Hematopoietic multipotent progenitor cell treated with erythropoietin and hydrocortisone succinate and interleukin-3 and kit ligand, for 6 days (in vitro differentiated cells): ENCODE data around the gene MCEMP1.

Experiments used
- DNase-seq: peaks from one replicate; pipeline ENCODE4 v3.0.0-alpha.2; 2015

Gene MCEMP1

GRCh38 chr19:7643629-7644549 is 33.0 kb upstream of the MCEMP1 start:
- DNase-seq: peak; percentile 77

- DNase-seq: no peak
These were observed 32.4 kb upstream of the MCEMP1 start for GRCh38 chr19:7644550-7644877.

GRCh38 chr19:7645163-7645562 is 31.7 kb upstream of the MCEMP1 start:
- no peak for DNase-seq

- DNase-seq: no peak
These were observed 31.0 kb upstream of the MCEMP1 start for GRCh38 chr19:7645656-7646425.

- no peak for DNase-seq
These were observed 30.5 kb upstream of the MCEMP1 start for GRCh38 chr19:7646426-7646700.

GRCh38 chr19:7647156-7647555 is 29.7 kb upstream of the MCEMP1 start:
- no peak for DNase-seq

- peak; percentile 56 for DNase-seq
These were observed 28.4 kb upstream of the MCEMP1 start for GRCh38 chr19:7648265-7649014.

- DNase-seq: no peak
These were observed 26.7 kb upstream of the MCEMP1 start for GRCh38 chr19:7650148-7650547.

- DNase-seq: peak; percentile 91
These were observed 24.7 kb upstream of the MCEMP1 start for GRCh38 chr19:7652061-7652641.

GRCh38 chr19:7654401-7654800 is 22.5 kb upstream of the MCEMP1 start:
- DNase-seq: no peak

GRCh38 chr19:7655581-7655980 is 21.3 kb upstream of the MCEMP1 start:
- DNase-seq: no peak

GRCh38 chr19:7657131-7657751 is 19.6 kb upstream of the MCEMP1 start:
- peak; percentile 60 for DNase-seq

GRCh38 chr19:7658219-7658686 is 18.6 kb upstream of the MCEMP1 start:
- DNase-seq: peak; percentile 23

- DNase-seq: no peak
These were observed 14.9 kb upstream of the MCEMP1 start for GRCh38 chr19:7661744-7662538.

- no peak for DNase-seq
These were observed 14.2 kb upstream of the MCEMP1 start for GRCh38 chr19:7662657-7663056.

GRCh38 chr19:7663706-7664105 is 13.2 kb upstream of the MCEMP1 start:
- no peak for DNase-seq

- no peak for DNase-seq
These were observed 11.8 kb upstream of the MCEMP1 start for GRCh38 chr19:7665076-7665475.

GRCh38 chr19:7668842-7669241 is 8.0 kb upstream of the MCEMP1 start, which contains the start of gene RETN:
Gene RETN, plus strand, starts transcription at chr19:7669049. Its CDS starts 278 bp downstream, at chr19:7669327.
- no peak for DNase-seq

- no peak for DNase-seq
These were observed 7.2 kb upstream of the MCEMP1 start for GRCh38 chr19:7669641-7670040.

- peak; percentile 35 for DNase-seq
These were observed 6.6 kb upstream of the MCEMP1 start for GRCh38 chr19:7670150-7670783.

GRCh38 chr19:7670790-7671189 is 6.1 kb upstream of the MCEMP1 start:
- DNase-seq: no peak
